HG03103 (cell line): ENCODE measurements around the gene CLDN11.

Experiments used
- ATAC-seq: cut with Tn5 transposase; IDR thresholded peaks from one replicate; pipeline ENCODE4 v1.9.1; 2021; ENCODE audit warnings: low read depth; ENCODE audit not compliant: unreplicated experiment

Gene CLDN11

DNA sequence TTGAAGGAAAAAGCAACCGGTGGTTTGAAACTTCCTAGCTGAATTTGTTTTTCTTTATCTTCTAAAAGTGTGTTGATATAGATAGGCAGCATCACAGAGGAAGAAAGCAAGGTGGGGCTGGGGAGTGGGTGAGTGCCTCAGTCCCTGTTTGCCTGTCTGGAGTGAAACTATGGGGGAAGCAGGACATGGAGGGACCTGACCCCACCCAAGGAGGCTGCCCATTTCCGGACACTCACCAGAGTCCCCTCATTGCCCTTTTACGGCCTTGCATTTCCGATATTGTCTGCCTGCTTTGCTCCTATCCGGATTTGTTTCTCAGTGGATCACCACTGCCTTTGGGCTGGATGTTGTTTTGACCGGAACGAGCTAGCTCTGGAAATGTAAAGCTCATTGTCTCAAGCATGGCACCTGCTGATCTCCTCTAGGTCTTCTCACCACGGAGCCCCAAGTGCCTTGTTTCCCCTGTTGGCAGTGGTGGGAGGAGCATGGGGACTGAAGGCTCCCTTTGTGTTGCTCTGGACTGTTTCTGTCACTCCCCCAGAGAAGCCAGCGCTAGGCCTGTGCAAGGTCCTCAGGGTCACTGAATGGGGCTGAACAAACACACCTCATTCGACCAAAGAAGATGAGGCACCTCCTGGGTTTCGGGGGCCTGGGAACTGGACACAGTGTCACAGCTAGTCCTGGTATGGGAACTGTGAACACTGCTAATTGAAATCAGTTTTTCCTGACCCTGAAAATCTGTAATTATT, 7.0 kb downstream of the CLDN11 start:
- no peak for ATAC-seq

DNA sequence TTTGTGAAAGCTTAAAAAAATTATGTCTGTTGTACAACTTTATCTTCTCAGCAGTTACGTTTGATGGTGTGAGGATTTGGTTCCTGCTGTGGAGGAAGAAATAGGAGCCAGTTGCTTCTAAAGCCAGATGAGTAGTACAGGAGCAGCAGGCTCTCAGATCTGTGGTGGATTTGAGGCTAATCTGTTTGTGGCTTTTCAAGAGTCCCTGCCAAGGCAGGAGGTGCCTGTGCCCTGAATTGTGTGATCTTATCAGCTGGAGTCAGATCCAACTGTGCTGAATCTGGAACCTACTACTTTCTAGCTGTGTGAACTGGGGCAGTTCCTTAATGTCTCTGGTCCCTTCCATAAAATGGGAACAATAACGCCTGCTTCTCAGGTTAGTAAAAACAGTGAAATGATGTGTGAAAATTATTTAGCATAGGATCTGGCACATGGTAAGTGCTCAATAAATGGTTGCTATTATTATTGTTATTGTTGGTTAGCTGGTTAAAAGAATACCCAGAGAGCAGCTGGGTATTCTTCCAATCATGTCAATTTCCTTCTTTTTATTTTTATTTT, 7.7 kb downstream of the CLDN11 start:
- ATAC-seq, result no peak

DNA sequence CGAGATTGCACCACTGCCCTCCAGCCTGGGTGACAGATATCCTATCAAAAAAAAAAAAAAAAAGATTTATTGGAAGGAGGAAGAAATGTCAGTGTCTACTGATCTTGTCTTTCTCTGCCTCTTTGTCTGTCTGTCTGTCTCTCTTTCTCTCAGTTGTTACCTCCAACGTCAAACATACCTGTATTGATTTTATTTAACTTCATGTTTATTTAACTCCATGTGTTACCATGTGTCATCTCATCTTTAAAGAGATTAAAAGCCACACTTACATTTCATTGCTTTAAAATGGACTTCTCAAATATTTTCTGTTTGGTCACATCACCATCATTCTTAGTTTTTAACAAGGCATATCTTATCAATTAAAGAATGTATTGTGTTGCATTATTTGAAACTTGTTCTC, 9.4 kb downstream of the CLDN11 start:
- ATAC-seq, result no peak

DNA sequence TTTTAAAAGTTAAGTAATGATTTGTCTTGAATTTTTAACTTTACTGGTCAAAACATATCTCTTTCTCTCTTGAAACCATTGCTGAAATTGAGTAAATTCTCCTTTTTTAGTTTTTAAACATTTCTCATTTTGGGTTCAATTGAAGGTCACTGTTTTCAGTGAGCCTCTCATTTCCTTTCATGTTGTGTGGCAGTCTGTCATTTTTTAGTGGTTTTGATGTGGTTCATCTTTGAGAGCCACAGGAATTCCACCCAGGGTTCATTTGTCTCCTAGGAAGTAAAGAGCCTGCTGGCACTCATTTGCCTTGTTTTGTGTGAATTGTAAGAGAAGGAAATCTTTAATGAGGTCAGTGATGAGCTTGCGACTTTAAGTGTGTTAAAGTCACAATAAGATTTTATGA, 10.4 kb downstream of the CLDN11 start:
- ATAC-seq, result no peak

DNA sequence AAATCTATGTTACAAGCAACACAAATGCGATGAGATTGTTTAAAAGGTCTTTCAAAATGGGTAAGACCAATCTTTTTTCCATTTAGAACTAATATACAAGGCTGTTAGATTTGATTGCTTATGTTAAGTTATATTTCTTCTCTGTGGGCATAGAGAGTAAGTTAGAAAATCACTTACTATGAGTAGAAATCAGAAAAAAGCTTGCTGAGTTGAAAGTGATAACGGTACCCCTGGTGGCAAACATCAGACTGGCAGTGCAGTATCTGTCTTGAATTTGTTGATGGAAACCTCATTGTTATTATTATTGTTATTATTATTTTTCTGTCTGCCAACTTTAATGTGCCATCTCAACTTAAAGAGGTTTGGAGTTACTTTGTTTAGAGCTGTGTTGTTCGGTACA, 12.4 kb downstream of the CLDN11 start:
- no peak for ATAC-seq

DNA sequence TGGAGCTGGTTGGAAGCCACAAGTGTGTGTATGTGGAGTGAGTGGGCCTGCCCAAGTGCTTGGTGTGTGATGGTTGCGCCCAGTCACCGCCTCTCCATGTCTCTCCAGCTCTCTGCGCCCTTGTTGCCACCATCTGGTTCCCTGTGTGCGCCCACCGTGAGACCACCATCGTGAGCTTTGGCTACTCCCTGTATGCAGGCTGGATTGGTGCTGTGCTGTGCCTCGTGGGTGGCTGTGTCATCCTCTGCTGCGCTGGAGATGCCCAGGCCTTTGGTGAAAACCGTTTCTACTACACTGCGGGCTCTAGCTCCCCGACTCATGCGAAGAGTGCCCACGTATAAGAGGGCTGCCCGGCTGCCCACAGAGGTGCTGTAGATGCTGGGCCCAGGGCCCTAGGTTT, 13.7 kb downstream of the CLDN11 start:
- ATAC-seq, result no peak

DNA sequence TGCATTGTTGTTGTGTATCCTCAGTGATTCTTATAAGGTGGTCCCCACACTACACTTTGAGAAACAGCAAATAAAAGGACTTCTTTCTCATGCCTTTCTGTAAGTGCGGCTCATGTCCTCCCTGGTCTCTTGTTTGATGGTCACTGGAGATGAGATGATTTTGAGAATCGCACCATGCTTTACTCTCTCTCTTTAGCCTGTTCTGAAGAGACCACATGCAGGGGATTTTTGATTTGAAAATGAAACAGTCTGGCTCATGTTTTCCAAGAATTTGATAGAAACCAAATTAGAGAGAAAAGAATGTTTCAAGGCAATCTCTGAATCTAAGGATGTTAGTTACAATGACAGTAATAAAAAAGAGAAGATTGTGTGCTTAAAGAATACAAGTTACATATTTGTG, 18.0 kb downstream of the CLDN11 start:
- ATAC-seq, result no peak

DNA sequence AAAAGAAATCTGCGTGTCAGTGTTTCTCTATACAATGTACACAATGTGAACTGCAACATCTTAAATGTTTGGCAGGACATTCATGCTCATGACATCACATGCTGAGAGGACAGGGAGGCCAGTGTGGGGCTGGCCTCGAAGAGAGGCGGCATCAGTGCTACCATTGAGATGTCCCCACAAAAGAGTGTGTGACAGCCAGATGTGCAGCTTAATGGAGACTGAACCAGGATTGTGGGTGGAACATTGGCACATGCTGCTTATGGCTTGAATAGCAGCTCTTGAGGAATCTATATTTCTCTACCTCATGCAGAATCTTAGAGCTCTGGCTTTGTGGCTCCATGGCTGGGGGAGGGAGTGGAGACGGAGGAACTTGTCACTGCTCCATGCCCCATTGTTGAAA, 18.5 kb downstream of the CLDN11 start:
- no peak for ATAC-seq

DNA sequence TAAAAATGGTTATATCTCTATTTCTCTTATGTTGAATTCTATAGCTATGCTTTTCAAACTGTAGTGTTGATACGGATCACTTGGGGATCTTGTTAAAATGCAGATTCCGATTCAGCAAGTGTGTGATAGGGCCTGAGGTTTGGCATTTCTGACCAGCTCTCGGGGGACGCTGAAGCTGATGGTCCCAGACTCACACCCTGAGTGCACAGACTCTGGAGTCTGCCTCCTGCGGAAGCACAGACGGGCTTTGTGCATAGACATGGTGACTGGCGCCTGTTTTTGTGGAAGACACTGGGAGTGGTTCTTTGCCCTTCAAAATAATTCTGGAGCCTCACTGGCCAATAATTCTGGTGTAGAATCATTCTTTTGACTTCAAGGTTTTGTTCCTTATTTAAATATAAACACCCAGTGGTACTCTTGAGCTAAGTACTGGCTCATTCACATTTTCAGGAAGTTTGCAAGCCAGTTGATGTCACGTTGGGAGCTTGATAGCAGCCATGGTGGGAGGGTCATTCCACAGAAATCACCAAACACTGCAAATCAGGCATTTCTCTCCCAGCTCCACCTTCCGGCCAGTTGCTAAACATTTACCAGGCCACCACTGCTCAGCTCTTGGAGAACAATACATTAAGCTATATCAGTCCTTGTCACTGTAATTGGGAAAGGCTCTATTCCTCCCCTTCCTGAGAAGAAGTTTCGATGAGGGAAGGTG, 19.2 kb downstream of the CLDN11 start:
- ATAC-seq, result no peak

DNA sequence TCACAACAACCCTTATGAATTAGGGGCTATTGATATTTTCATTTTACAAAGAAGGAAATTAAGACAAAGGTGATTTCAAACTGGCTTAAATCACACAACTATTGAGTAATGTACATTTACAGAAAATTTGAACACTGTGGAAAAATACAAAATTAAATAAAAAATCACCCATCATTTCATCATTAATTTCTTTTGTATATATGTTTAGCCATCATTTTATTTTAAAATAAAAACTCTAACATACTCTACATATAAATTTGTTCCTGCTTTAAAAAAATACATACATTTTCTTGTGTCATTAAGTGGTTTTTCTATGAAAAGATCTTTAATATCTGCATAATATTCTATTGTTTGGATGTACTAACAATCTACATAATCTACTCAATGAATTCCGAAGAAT, 20.2 kb downstream of the CLDN11 start:
- ATAC-seq, result no peak

DNA sequence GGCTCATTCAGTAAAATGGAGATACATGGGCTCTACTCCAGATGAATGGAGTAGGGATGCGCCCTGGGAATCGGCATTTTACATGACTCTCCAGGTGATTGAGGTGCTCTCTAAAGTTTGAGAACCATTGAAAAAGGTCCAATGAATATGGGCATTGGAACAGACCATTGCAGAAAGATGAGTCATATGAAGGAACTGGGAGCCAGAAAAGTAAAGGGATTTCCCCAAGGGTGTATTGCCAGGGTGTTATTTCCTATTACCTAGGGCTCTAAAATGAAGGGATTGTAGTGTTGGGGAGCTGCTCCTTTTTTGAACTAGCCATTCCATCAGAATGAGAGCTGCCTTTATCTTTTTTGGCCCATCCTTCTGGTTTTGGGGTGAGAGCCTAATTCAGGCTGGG, 21.7 kb downstream of the CLDN11 start:
- ATAC-seq, result no peak

DNA sequence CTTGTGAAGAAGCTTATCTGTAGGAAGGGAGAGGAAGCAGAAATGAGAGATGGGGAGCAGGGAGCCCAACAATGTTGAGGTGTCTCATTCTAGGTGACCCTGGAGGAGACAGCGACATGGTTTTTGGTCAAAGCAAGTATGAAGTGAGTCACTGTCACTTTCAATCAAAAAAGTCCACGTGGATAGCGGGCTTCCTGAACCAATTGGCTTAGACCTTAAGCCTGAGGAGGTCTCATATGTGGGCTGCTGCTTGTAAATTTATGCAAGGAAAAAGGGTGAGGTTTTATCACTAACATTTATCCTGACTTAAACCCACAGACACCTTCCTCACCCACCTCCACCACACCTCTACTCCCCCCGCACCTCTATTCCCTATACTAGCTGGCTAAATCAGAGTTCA, 22.7 kb downstream of the CLDN11 start:
- ATAC-seq, result no peak

DNA sequence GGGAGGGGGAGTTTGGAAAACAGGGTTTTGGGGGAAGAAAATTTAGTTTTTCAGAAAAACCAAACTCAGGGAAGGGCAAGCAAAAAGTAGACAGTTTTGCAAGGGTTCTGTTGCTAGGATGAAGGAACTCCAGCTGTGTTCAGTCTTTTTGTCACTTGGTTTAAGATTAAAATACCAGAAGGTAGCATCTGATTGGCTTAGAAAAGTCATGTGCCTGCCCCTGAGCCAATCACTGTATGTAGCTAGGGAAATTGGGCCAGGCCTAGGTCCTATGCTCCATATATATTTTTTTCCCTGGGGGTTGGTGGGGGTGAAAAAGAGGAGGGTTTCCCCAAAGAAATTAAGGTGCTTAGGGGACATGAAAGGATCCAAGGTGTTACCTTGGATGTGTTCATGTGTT, 24.3 kb downstream of the CLDN11 start:
- no peak for ATAC-seq

DNA sequence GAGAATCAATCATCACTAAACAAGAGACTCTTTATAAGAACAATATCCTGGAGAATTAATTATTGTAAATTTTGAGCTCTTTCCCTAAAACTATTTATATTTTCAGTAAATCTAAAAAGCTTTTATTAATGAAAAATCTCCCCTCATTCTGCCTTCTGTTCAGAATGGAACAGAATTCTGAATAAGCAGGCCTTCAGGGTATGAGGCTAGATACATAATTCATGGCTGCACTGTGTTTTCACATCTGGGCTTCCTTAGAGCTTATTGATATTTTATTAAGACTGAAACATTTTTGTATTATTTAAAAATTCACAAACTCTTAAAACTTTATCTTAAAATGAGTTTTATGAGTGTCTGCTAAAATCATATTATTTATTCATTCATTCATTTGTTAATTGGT, 24.8 kb downstream of the CLDN11 start:
- ATAC-seq, result no peak

DNA sequence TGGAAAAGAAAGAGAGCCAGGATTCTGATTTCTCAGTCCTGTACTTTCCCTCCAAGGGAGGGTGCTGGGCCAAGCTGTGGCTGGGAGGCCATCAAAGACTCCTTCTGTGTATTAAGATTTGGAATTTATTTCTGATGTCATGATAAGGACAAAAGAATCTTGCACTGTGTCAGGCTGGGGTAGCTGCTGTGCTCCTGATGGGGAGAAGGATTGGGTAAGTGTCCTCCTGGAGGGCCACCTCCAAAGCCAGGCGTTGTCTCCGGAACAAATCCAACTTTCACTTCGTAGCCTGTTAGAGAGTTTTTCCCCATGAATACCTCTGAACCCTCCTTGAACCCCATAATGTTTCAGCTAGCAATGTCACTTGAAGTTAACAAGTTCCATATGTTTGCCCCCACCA, 29.9 kb downstream of the CLDN11 start:
- no peak for ATAC-seq

DNA sequence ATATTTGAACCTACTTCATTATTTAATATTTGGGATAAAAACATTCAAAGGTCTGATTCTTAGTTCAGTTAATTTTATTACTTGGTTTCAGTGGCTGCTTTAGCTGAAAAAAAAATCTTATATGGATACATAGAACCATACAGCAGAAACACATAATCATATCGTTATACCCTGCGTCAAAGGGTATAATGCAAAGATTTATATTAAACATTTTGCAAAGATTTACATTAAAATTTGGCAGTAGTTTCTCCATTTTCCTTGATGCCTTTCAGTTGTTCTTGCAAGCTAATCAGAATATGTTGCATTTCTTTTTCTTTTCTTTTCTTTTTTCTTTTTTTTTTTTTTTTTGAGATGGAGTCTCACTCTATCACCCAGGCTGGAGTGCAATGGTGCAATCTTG, 31.4 kb downstream of the CLDN11 start:
- no peak for ATAC-seq

DNA sequence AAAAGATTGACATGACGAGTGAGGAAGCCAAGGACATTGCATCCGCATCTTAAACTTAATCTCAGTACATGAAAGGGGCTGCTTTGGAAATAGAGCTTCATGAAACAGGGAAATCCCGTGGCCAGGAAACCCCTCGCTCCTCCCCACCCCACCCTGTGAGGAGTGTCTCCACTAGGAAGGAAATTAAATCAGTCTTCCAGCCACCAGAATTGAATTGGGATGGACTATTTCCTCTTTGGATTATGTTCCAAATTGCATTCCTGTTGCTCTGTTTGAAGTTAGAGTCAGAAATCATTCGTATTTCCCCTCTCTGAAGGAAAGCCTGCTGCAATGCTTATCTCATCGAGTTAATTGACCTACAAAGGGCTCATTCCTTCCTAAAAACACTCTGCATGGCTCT, 35.8 kb downstream of the CLDN11 start:
- ATAC-seq, result no peak

DNA sequence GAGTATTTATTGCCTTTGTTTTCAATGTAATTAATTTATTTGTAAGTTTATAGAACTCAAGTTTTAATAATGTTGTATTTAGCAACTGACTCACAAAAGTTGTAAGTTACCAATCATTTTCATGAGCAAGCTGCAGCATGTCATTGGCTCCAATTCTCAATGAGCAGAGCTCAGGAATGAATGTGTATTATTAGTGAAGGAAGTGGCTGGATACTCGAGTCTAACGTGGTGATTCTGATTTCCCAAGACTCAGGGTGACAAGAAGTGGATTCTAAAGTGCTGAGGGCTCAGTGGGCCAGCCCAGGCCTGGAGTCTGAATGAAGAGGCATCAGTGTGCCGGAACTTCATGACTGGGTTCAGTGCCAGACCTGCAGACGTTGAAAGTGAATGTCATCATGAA, 39.6 kb downstream of the CLDN11 start:
- no peak for ATAC-seq

DNA sequence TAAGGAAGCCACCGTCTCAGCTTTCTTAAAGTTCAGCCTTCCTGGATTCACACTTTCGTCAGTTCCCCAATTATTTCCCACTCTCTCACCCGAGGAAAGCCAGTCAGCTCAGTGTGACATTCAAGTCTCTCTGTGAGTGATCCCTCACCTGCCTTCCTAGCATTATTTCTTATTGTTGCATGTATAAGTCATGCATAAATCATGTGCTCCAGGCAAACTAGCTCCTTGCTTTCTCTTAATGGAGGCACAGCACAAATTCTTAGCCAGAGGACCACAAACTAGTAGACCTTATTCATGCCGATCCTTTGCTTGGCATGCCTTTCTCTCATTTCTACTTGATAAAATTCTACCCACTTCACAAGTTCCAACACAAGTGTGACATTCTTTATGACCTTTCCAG, 44.3 kb downstream of the CLDN11 start:
- no peak for ATAC-seq

DNA sequence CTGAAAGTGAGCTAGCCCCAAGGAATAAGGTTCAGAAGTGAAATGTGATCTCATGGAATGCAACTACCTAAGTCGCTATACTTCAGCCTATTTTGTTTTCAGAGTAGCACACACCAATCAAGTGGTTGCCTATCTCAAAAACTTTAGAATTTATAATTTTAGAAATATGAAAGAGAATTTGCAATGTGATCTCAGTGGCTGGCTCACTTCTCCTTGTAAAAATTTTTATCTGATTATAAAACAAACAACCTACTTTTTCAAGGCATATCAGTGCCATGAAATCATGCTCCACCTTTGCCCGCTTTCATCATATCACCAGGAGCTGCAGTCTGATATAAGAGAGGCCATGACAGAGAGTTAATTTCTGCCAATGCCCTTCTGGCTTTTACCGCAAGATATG, 47.3 kb downstream of the CLDN11 start:
- ATAC-seq, result no peak

DNA sequence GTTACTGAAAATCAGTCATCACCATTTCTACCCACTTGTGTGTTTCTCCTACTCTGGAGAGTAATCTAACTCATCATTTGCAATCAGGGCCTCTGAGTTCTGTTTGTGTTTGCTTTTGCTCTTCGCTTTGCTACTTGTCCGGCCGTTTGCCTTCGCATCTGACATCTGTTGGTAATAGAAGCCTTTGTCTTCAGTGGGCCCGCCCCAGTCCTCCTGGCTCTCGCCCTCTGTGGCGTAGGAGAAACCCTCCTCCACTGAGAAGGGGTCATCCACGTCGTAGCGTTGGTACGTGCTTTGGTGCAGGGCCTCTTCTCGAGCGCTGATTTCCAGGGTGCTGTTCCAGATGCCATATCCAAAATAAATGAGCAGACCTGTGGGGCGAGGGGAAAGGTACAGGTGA, 48.3 kb downstream of the CLDN11 start:
- no peak for ATAC-seq

DNA sequence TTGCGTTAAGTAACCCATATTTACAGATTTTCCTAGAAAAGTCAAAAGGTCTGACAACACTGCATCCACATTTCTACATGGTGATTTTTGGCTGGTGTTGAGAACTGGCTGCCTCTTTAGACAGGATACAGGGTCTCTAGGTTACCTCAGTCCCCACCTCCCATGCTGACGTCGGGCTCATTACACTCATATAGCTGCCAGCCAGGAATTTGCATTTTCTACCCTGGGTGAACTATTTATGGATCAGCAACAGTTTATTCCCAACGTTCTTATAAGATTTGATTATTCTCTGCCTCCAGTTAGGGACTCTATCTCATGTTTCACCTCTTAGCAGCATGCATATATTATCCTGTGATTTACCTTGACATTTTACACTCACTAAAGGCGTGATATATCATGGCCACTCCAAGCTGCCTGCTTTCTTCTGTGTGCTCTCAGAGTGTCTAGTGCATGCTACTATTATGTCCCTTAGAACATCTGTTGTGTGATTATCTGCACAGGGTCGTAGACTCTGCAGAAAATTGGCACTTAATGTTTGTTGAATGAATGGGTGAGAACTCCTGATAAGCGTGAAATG, 49.0 kb downstream of the CLDN11 start:
- no peak for ATAC-seq
